ENCODE data around the gene ELP6.

The ELP6 gene, protein sequence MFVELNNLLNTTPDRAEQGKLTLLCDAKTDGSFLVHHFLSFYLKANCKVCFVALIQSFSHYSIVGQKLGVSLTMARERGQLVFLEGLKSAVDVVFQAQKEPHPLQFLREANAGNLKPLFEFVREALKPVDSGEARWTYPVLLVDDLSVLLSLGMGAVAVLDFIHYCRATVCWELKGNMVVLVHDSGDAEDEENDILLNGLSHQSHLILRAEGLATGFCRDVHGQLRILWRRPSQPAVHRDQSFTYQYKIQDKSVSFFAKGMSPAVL

DNA sequence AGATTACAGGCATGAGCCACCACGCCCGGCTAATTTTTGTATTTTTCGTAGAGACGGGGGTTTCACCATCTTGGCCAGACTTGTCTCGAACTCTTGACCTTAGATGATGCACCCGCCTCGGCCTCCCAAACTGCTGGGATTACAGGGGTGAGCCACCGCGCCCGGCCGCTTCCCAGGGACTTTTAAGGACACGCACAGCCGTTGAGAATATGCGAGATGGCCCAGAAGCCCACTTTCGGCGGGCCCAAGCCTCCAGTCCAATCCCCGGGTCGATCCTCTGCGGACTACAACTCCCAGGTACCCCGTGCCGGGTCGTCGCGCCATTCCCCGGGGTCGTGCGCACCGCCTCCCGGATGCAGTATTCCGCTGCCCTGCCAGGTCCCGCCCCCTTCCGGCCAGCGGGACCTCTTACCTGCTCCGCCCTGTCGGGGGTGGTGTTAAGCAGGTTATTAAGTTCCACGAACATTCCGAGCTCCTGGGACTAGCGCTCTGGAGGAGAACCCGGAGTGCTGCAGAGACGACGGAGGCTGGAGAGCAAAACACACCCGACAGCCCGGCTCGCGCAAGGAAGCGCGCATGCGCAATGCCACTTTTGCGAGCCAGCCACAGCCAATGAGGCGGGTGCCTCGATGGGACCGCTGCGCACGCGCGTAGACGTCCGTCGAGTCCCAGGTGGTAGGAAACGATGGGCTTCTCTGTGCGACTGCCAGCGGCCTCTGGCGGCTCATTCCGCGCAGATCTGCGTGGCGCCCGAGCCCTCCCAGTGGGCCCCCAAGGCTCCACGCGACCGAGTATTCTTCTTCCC, at the start of gene ELP6:
ELP6 (minus strand) TSS at position 588 of the 805 bp plus-strand sequence; CDS start at position 466, 122 bp downstream.
- DNase-seq (ENCODE audit: low spot score): peak; percentile 96

GRCh38 chr3:47556351-47556750, 42.8 kb upstream of the ELP6 start:
- DNase-seq (ENCODE audit: low spot score): no peak

GRCh38 chr3:47554335-47554734, 40.8 kb upstream of the ELP6 start:
- no peak for DNase-seq (ENCODE audit: low spot score)

- no peak for DNase-seq (ENCODE audit: low spot score)
Measured at GRCh38 chr3:47553407-47553806, 39.9 kb upstream of the ELP6 start.

DNA sequence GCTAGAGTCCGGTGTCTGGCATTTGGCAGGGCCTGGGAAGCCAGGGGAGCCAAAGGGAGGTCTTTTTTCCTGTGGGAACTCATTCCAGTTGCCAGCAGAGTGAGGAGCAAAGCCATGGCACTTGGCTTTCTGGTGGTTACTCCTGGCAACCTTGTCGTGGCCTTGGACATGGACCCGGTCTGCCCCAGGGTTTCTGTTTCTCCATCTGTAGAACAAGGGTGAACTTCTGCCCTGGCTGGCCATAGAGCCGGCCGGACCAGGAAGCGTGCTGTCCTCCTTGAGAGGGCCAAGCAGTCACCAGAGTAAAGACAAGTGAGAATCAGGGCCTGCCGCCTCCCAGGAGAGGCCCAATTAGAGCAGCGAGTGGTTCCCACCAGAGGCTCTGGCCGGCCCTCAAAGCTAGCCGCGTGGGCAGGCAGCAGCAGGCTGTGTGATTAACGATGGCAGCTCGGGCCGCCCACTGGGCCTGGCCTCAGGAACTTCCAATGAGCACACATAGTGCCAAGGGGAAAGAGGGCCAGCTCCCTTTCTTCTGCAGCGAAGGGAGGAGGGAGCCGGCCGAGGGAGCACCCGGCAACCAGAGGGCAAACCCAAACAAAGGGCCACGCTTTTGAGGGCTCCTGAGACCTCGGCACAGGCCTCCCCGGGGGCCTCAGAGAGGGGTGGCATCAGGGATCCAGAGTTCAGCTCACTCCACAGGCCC, 29.1 kb upstream of the ELP6 start:
- DNase-seq (ENCODE audit: low spot score): no peak

GRCh38 chr3:47541583-47542108, 28.1 kb upstream of the ELP6 start:
- DNase-seq (ENCODE audit: low spot score): no peak

GRCh38 chr3:47540281-47540680, 26.8 kb upstream of the ELP6 start:
- no peak for DNase-seq (ENCODE audit: low spot score)

GRCh38 chr3:47536967-47537366, 23.5 kb upstream of the ELP6 start:
- no peak for DNase-seq (ENCODE audit: low spot score)

- DNase-seq (ENCODE audit: low spot score): no peak
Measured at GRCh38 chr3:47536221-47536891, 22.8 kb upstream of the ELP6 start.

- DNase-seq (ENCODE audit: low spot score): peak; percentile 27
Measured at GRCh38 chr3:47533996-47534454, 20.5 kb upstream of the ELP6 start.

GRCh38 chr3:47533481-47533880, 20.0 kb upstream of the ELP6 start:
- no peak for DNase-seq (ENCODE audit: low spot score)

- peak; percentile 78 for DNase-seq (ENCODE audit: low spot score)
Measured at GRCh38 chr3:47527952-47528725, 14.6 kb upstream of the ELP6 start.

DNA sequence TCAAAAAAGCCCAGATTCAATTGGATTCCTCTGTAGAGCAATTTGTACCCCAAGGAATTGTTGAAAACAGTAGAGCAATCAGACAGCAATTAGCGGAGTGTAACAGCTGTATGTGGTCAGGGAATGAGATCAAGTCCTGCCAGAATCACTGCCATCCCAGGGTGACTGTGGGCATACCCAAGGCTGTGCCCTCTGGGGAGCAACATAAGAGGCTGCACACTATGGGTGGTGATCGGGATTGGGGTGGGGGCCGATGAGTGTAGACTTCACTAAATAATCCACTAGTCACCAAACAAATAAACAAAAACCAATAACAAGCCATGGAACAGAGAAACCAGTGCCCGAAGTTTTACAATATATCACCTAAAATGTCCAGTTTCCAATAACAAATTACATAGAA, 12.1 kb upstream of the ELP6 start:
- no peak for DNase-seq (ENCODE audit: low spot score)

- peak; percentile 33 for DNase-seq (ENCODE audit: low spot score)
Measured at GRCh38 chr3:47523310-47524073, 10.0 kb upstream of the ELP6 start.

DNA sequence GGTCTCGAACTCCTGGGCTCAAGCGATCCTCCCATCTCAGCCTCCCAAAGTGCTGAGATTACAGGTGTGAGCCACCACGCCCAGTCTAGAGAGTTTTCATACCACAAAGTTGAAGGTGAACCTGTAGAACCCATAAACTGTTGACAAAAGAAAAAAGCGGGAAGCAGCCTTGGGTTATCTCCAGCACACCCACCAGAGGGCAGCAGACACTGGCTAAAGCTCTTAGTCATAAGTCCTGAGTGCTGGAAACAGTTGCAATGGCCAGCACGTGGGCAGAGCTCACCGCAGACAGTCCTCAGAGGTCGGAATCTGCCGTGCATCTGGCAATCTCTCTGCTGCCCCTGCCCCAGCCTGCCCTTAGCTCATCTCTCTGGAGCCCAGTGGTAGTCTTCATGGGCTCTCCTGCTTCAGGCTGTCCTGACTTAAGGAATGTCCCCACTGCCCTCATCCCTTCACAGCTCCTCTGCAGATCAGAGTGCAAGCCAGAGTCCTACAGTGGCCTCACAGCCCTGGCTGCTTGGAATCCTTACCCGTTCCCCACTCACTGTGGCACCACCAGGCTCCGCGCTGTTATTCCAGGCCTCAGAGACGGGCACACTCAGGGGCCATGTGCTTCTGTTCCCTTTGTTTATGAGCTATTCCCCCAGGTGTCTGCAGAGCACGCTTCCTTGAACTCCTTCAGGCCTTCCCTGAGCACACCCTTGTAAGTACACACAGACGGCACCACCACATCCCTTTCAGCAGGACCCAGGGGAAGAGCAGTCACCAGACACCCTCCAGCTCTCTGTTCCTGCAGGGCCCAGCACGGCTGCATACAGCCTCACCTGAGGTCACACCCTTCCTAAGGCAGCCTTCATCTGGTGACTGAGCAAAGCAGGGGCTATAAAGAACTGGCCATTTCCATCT, 8.8 kb upstream of the ELP6 start:
- DNase-seq (ENCODE audit: low spot score): peak; percentile 88

- no peak for DNase-seq (ENCODE audit: low spot score)
Measured at GRCh38 chr3:47520756-47521155, 7.2 kb upstream of the ELP6 start.

GRCh38 chr3:47517937-47518336, 4.4 kb upstream of the ELP6 start:
- no peak for DNase-seq (ENCODE audit: low spot score)

GRCh38 chr3:47515864-47516319, 2.4 kb upstream of the ELP6 start:
- no peak for DNase-seq (ENCODE audit: low spot score)

- DNase-seq (ENCODE audit: low spot score): no peak
Measured at GRCh38 chr3:47515100-47515499, 1.6 kb upstream of the ELP6 start.
